ENCODE measurements around the gene GPX5.
"Not testable (repeated sequence)": the region's sequence is repeated elsewhere in the genome, so short reads cannot be mapped to it uniquely, and the experiment has no call there.

The GPX5 gene

GRCh38 chr6:28525496-28526039, at the start of gene GPX5:
GPX5 (plus strand) TSS chr6:28525881; CDS start chr6:28526014, 133 bp downstream.
- no peak for DNase-seq (ENCODE audit: low read depth)

GRCh38 chr6:28478518-28478917, 47.2 kb upstream of the GPX5 start:
- DNase-seq (ENCODE audit: low read depth) = no peak

- no peak for DNase-seq (ENCODE audit: low read depth)
These were observed 45.3 kb upstream of the GPX5 start for GRCh38 chr6:28480253-28480932.

- DNase-seq (ENCODE audit: low read depth) = no peak
These were observed 40.2 kb upstream of the GPX5 start for GRCh38 chr6:28485482-28485881.

- DNase-seq (ENCODE audit: low read depth) = no peak
These were observed 39.1 kb upstream of the GPX5 start for GRCh38 chr6:28486533-28486932.

- no peak for DNase-seq (ENCODE audit: low read depth)
These were observed 38.5 kb upstream of the GPX5 start for GRCh38 chr6:28486988-28487742.

GRCh38 chr6:28488916-28489365, 36.7 kb upstream of the GPX5 start:
- peak; percentile 41 for DNase-seq (ENCODE audit: low read depth)

- peak; percentile 43 for DNase-seq (ENCODE audit: low read depth)
These were observed 36.1 kb upstream of the GPX5 start for GRCh38 chr6:28489366-28490204.

GRCh38 chr6:28490205-28490890, 35.3 kb upstream of the GPX5 start:
- DNase-seq (ENCODE audit: low read depth) = no peak

- no peak for DNase-seq (ENCODE audit: low read depth)
These were observed 33.7 kb upstream of the GPX5 start for GRCh38 chr6:28491984-28492317.

- DNase-seq (ENCODE audit: low read depth) = no peak
These were observed 29.4 kb upstream of the GPX5 start for GRCh38 chr6:28496099-28496779.

- DNase-seq (ENCODE audit: low read depth) = no peak
These were observed 28.4 kb upstream of the GPX5 start for GRCh38 chr6:28497306-28497705.

- no peak for DNase-seq (ENCODE audit: low read depth)
These were observed 27.8 kb upstream of the GPX5 start for GRCh38 chr6:28497893-28498292.

GRCh38 chr6:28501259-28501658, 24.4 kb upstream of the GPX5 start:
- DNase-seq (ENCODE audit: low read depth) = no peak

- DNase-seq (ENCODE audit: low read depth) = not testable (repeated sequence)
These were observed 23.5 kb upstream of the GPX5 start for GRCh38 chr6:28502136-28502535.

- DNase-seq (ENCODE audit: low read depth) = not testable (repeated sequence)
These were observed 22.9 kb upstream of the GPX5 start for GRCh38 chr6:28502709-28503305.

GRCh38 chr6:28505733-28506132, 19.9 kb upstream of the GPX5 start:
- no peak for DNase-seq (ENCODE audit: low read depth)

- DNase-seq (ENCODE audit: low read depth) = no peak
These were observed 18.7 kb upstream of the GPX5 start for GRCh38 chr6:28506807-28507475.

- DNase-seq (ENCODE audit: low read depth) = no peak
These were observed 13.9 kb upstream of the GPX5 start for GRCh38 chr6:28511628-28512300.

- DNase-seq (ENCODE audit: low read depth) = not testable (repeated sequence)
These were observed 13.3 kb upstream of the GPX5 start for GRCh38 chr6:28512387-28512786.

Measured in activated T-cell treated with anti-CD3 and anti-CD28 coated beads for 48 hours (primary cell).